HG03196 (cell line): Measurements from ENCODE around the gene FOLR1.

Experiments used
- ATAC-seq: cut with Tn5 transposase; IDR thresholded peaks from one replicate; pipeline ENCODE4 v1.9.1; 2021; ENCODE audit not compliant: unreplicated experiment

FOLR1 gene

GRCh38 chr11:72222907-72223614 lies 31.1 kb downstream of the FOLR1 start:
- peak; percentile 61 for ATAC-seq

GRCh38 chr11:72223615-72224563 lies 31.9 kb downstream of the FOLR1 start:
- peak; percentile 42 for ATAC-seq

- no peak for ATAC-seq
Measured at GRCh38 chr11:72224564-72225410, 32.8 kb downstream of the FOLR1 start, which contains the start of gene INPPL1. Gene INPPL1, plus strand, starts transcription at chr11:72224767. Its CDS starts 218 bp downstream, at chr11:72224985.

- ATAC-seq = no peak
Measured at GRCh38 chr11:72225411-72225951, 33.5 kb downstream of the FOLR1 start.

- no peak for ATAC-seq
Measured at GRCh38 chr11:72226701-72227100, 34.8 kb downstream of the FOLR1 start.

GRCh38 chr11:72227316-72228228 lies 35.6 kb downstream of the FOLR1 start:
- ATAC-seq = no peak

GRCh38 chr11:72228229-72228843 lies 36.4 kb downstream of the FOLR1 start:
- ATAC-seq = no peak

- no peak for ATAC-seq
Measured at GRCh38 chr11:72228844-72229231, 36.9 kb downstream of the FOLR1 start.

- no peak for ATAC-seq
Measured at GRCh38 chr11:72229336-72229924, 37.5 kb downstream of the FOLR1 start.

- ATAC-seq = no peak
Measured at GRCh38 chr11:72229925-72230763, 38.2 kb downstream of the FOLR1 start.

GRCh38 chr11:72230764-72231365 lies 38.9 kb downstream of the FOLR1 start:
- ATAC-seq = no peak

GRCh38 chr11:72231396-72232259 lies 39.7 kb downstream of the FOLR1 start:
- ATAC-seq = no peak

- no peak for ATAC-seq
Measured at GRCh38 chr11:72232260-72233055, 40.5 kb downstream of the FOLR1 start.

GRCh38 chr11:72233056-72233772 lies 41.3 kb downstream of the FOLR1 start:
- no peak for ATAC-seq
